IMR-90 (cell line): ENCODE data around the gene DDAH2. TPM values are rescaled to one million over a fixed set of nuclear protein-coding genes. Genes with fewer than 3 reads are reported as not detected.

Source experiments
- ATAC-seq: fragments of 200-7000 bp; cut with Tn5 transposase; 2 replicates; pipeline ENCODE4 v1.9.1; 2020; ENCODE audit warnings: low read depth, mild to moderate bottlenecking, moderate library complexity
- BruUV-seq: library from RNA; stranded (reverse); fragments of 400-500 nt; replicated peaks from 2 replicates; lab custom pipeline; 2021; lab: Mats Ljungman, UMichigan
- CTCF ChIA-PET: fragments of 300-600 bp; formaldehyde crosslinking; extraction: SDS; loops from one replicate; lab custom pipeline; 2021; ENCODE audit warnings: antibody characterized with exemption; lab: Yijun Ruan, JAX
- POLR2A ChIA-PET: fragments of 300-600 bp; sonication (Branson Sonifier 250); formaldehyde crosslinking; loops from one replicate; lab custom pipeline; 2022; ENCODE audit warnings: antibody characterized with exemption; ENCODE audit not compliant: unreplicated experiment; lab: Charles Lee
- DNase-seq: peaks from one replicate; pipeline ENCODE4 v3.0.0; 2013
- H2AFZ ChIP-seq: replicated peaks from 2 replicates; pipeline ENCODE3; 2013; ENCODE audit warnings: low read length, mild to moderate bottlenecking; ENCODE audit not compliant: poor library complexity
- H2AK5ac ChIP-seq: 2 replicates; pipeline ENCODE4 v1.6.1; 2013; ENCODE audit warnings: low read depth, low read length, inconsistent platforms
- H2AK9ac ChIP-seq: replicated peaks from 2 replicates; pipeline ENCODE3; 2013; ENCODE audit warnings: mild to moderate bottlenecking, low read depth, low read length, moderate library complexity; ENCODE audit not compliant: poor library complexity
- H2BK120ac ChIP-seq: 2 replicates; pipeline ENCODE4 v1.6.1; 2013; ENCODE audit warnings: low read depth, low read length, inconsistent platforms
- H2BK15ac ChIP-seq: 3 replicates; pipeline ENCODE4 v1.6.1; 2013; ENCODE audit warnings: low read depth, low read length, inconsistent platforms
- H2BK20ac ChIP-seq: 2 replicates; pipeline ENCODE4 v1.6.1; 2013; ENCODE audit warnings: low read depth, mild to moderate bottlenecking, inconsistent platforms, low read length, moderate library complexity
- H2BK5ac ChIP-seq: 2 replicates; pipeline ENCODE4 v1.6.1; 2013; ENCODE audit warnings: mild to moderate bottlenecking, low read depth, low read length, inconsistent platforms; ENCODE audit not compliant: poor library complexity, severe bottlenecking
- H3K14ac ChIP-seq: replicated peaks from 2 replicates; pipeline ENCODE4 v1.6.1; 2013; ENCODE audit warnings: low read depth, low read length, inconsistent platforms
- H3K18ac ChIP-seq: 2 replicates; pipeline ENCODE4 v1.6.1; 2013; ENCODE audit warnings: low read depth, low read length, control low read depth
- H3K23ac ChIP-seq: 2 replicates; pipeline ENCODE4 v1.6.1; 2013; ENCODE audit warnings: low read depth, low read length, inconsistent platforms
- H3K27ac ChIP-seq: 2 replicates; pipeline ENCODE4 v1.5.1; 2013; ENCODE audit warnings: mild to moderate bottlenecking, control low read depth, low read length; ENCODE audit not compliant: insufficient read depth
- H3K27me3 ChIP-seq: 2 replicates; pipeline ENCODE4 v1.6.1; 2013; ENCODE audit warnings: low read length; ENCODE audit not compliant: control insufficient read depth, insufficient read depth
- H3K36me3 ChIP-seq: 2 replicates; pipeline ENCODE4 v1.6.1; 2013; ENCODE audit warnings: low read length, mixed read lengths; ENCODE audit not compliant: control insufficient read depth, insufficient read depth
- H3K4ac ChIP-seq: 2 replicates; pipeline ENCODE4 v1.6.1; 2013; ENCODE audit warnings: low read depth, low read length, inconsistent platforms
- H3K4me1 ChIP-seq: 2 replicates; pipeline ENCODE4 v1.6.1; 2013; ENCODE audit warnings: low read length, mixed read lengths; ENCODE audit not compliant: control insufficient read depth, insufficient read depth
- H3K4me2 ChIP-seq: 2 replicates; pipeline ENCODE4 v1.6.1; 2013; ENCODE audit warnings: low read depth, mild to moderate bottlenecking, control low read depth, low read length, moderate library complexity
- H3K4me3 ChIP-seq: 2 replicates; pipeline ENCODE4 v1.5.1; 2013; ENCODE audit warnings: low read depth, mild to moderate bottlenecking, control low read depth, low read length, moderate library complexity; ENCODE audit not compliant: insufficient read depth
- H3K56ac ChIP-seq: 2 replicates; pipeline ENCODE4 v1.6.1; 2013; ENCODE audit warnings: low read length, inconsistent platforms; ENCODE audit not compliant: insufficient read depth; ENCODE audit errors: extremely low read depth
- H3K79me1 ChIP-seq, 2 experiments: 2 replicates each; pipeline ENCODE4 v1.6.1; 2013; ENCODE audit warnings: low read length in 2 of 2, inconsistent platforms in 1 of 2, low read depth in 1 of 2
- H3K9ac ChIP-seq: 2 replicates; pipeline ENCODE4 v1.6.1; 2013; ENCODE audit warnings: low read depth, low read length, control low read depth
- H3K9me1 ChIP-seq: 2 replicates; pipeline ENCODE4 v1.6.1; 2013; ENCODE audit warnings: low read length, inconsistent platforms; ENCODE audit not compliant: insufficient read depth
- H3K9me3 ChIP-seq: 2 replicates; pipeline ENCODE4 v1.6.1; 2013; ENCODE audit warnings: low read length; ENCODE audit not compliant: control insufficient read depth, insufficient read depth
- H4K20me1 ChIP-seq: 2 replicates; pipeline ENCODE4 v1.6.1; 2013; ENCODE audit warnings: low read length, inconsistent platforms; ENCODE audit not compliant: insufficient read depth
- H4K5ac ChIP-seq: 2 replicates; pipeline ENCODE4 v1.6.1; 2013; ENCODE audit warnings: mild to moderate bottlenecking, low read depth, low read length, control low read depth
- H4K8ac ChIP-seq, 2 experiments: 2 replicates each; pipeline ENCODE4 v1.6.1; 2013; ENCODE audit warnings: low read depth in 2 of 2, low read length in 2 of 2, control low read depth in 1 of 2, inconsistent platforms in 1 of 2
- H4K91ac ChIP-seq: 2 replicates; pipeline ENCODE4 v1.6.1; 2013; ENCODE audit warnings: low read depth, low read length, inconsistent platforms; ENCODE audit not compliant: insufficient read depth
- BHLHE40 ChIP-seq: fragments of 150-350 bp; IDR thresholded peaks from 2 replicates; pipeline ENCODE4 v1.6.1; 2016; ENCODE audit warnings: mild to moderate bottlenecking, low read depth, low read length
- CEBPB ChIP-seq: IDR thresholded peaks from 2 replicates; pipeline ENCODE4 v1.6.1; 2012; ENCODE audit warnings: low read depth, low read length, improper control_type of control experiment
- CHD1 ChIP-seq: IDR thresholded peaks from 2 replicates; pipeline ENCODE4 v1.6.1; 2012; ENCODE audit warnings: low read depth, low read length, improper control_type of control experiment
- CTCF ChIP-seq: conservative IDR thresholded peaks from 2 replicates; pipeline ENCODE4 v1.5.1; 2012; ENCODE audit warnings: mild to moderate bottlenecking, low read depth, low read length, improper control_type of control experiment
- ELK1 ChIP-seq: fragments of 150-350 bp; IDR thresholded peaks from 2 replicates; pipeline ENCODE4 v1.6.1; 2016; ENCODE audit warnings: low read depth, mild to moderate bottlenecking, low read length, moderate library complexity, borderline replicate concordance
- MAFK ChIP-seq: IDR thresholded peaks from 2 replicates; pipeline ENCODE4 v1.6.1; 2012; ENCODE audit warnings: low read depth, low read length, improper control_type of control experiment
- MAZ ChIP-seq: IDR thresholded peaks from 2 replicates; pipeline ENCODE4 v1.6.1; 2012; ENCODE audit warnings: low read depth, mild to moderate bottlenecking, low read length, improper control_type of control experiment, moderate library complexity, borderline replicate concordance
- MXI1 ChIP-seq: IDR thresholded peaks from 2 replicates; pipeline ENCODE4 v1.6.1; 2012; ENCODE audit warnings: low read depth, mild to moderate bottlenecking, low read length, moderate library complexity, borderline replicate concordance
- NFE2L2 ChIP-seq: fragments of 150-350 bp; IDR thresholded peaks from 2 replicates; pipeline ENCODE4 v1.6.1; 2016; ENCODE audit warnings: low read depth, mild to moderate bottlenecking, low read length
- POLR2A ChIP-seq: IDR thresholded peaks from 2 replicates; pipeline ENCODE4 v1.6.1; 2012; ENCODE audit warnings: mild to moderate bottlenecking, low read depth, low read length
- RAD21 ChIP-seq: IDR thresholded peaks from 2 replicates; pipeline ENCODE4 v1.6.1; 2012; ENCODE audit warnings: low read length, improper control_type of control experiment
- RCOR1 ChIP-seq: IDR thresholded peaks from 2 replicates; pipeline ENCODE4 v1.6.1; 2012; ENCODE audit warnings: mild to moderate bottlenecking, low read length, improper control_type of control experiment; ENCODE audit not compliant: insufficient replicate concordance
- RFX5 ChIP-seq: IDR thresholded peaks from 2 replicates; pipeline ENCODE4 v1.8.0; 2012; ENCODE audit warnings: low read depth, mild to moderate bottlenecking, low read length, moderate library complexity
- SMC3 ChIP-seq: fragments of 150-350 bp; IDR thresholded peaks from 2 replicates; pipeline ENCODE4 v1.6.1; 2016; ENCODE audit warnings: low read depth, mild to moderate bottlenecking, antibody characterized with exemption, low read length, moderate library complexity
- USF2 ChIP-seq: fragments of 150-350 bp; IDR thresholded peaks from 2 replicates; pipeline ENCODE4 v1.6.1; 2017; ENCODE audit warnings: mild to moderate bottlenecking, antibody characterized with exemption, low read length, low read depth
- WGBS, 2 experiments: methylation state at CpG; one replicate each; pipeline versions ENCODE4 v1.1.5 to v1.1.7; 2013; ENCODE audit warnings: missing lambda C conversion rate in 2 of 2; ENCODE audit not compliant: insufficient read length in 1 of 2; ENCODE audit errors: extremely low coverage in 2 of 2; 5-methylcytosine and 5-hydroxymethylcytosine counted together
- dilution Hi-C: fragments of 300-500 bp; cut with HindIII; formaldehyde crosslinking; loops from one replicate; pipeline ENCODE4 v1.14.3; 2018; ENCODE audit warnings: low sequenced_read_pairs; ENCODE audit not compliant: unreplicated experiment
- in situ Hi-C: fragments of 300-500 bp; cut with MboI; formaldehyde crosslinking; loops from 3 replicates; pipeline ENCODE4 v1.14.3; 2019; ENCODE audit warnings: low sequenced_read_pairs, inconsistent platforms, mixed read lengths
- intact Hi-C: fragments of 100-400 bp; cut with micrococcal nuclease; formaldehyde crosslinking; loops from 2 replicates; pipeline ENCODE4 v1.10.0; 2022
- polyA plus RNA-seq, 3 experiments: library from polyadenylated mRNA; depleted of rRNA; stranded (reverse); fragments of >200 nt; gene quantifications; 2 replicates each; pipeline ENCODE4 v1.2.3, GENCODE V29; 2012; ENCODE audit warnings: low replicate concordance in 1 of 3
- total RNA-seq: library from RNA; depleted of rRNA; stranded (reverse); fragments of >200 nt; gene quantifications from 2 replicates; pipeline ENCODE4 v1.2.3, GENCODE V29; 2012

DDAH2 gene
- total and polyA plus RNA-seq, 2 of the 4 experiments (the other 2 are of a cell fraction), result 40.7 to 57.9 TPM

GRCh38 chr6:31725502-31726350, 3.4 kb downstream of the DDAH2 start:
- no peak overlapping the region for H2BK120ac ChIP-seq
- no peak overlapping the region for H3K18ac ChIP-seq
- WGBS, 2 experiments, result 95% methylated on average over 5 of the region's 12 CpGs; no CpG with 5 or more reads in 1 of the 2 experiments
- no peak overlapping the region for H2AFZ ChIP-seq
- dilution Hi-C loops (no loop called here), in situ Hi-C loops (no loop called here), intact Hi-C loops (no loop called here)
- no peak overlapping the region for H3K9ac ChIP-seq
- no peak overlapping the region for H2BK5ac ChIP-seq
- POLR2A ChIA-PET, result interaction anchor here (0.6 kb wide), 1 partner anchor 41 kb away, joined by 4 read pairs; no protein-coding TSS in a partner anchor
- no peak overlapping the region for H2BK20ac ChIP-seq
- no peaks in the 10 kb centered on the region for H3K9me3 ChIP-seq
- no peak overlapping the region for H3K14ac ChIP-seq
- peaks cover 10% of the 10 kb centered on the region for H4K20me1 ChIP-seq
- peaks cover 0 to 24% of the 10 kb centered on the region in 2 experiments; a peak in 2 of 4 replicates for H3K79me1 ChIP-seq
- peaks cover 3% of the 10 kb centered on the region for H3K4me1 ChIP-seq
- no peak for ATAC-seq
- no peak for DNase-seq
- no peak overlapping the region for H2AK5ac ChIP-seq
- H4K8ac ChIP-seq, result no peak overlapping the region
- H3K4ac ChIP-seq, result no peak overlapping the region
- H3K4me3 ChIP-seq, result no peak overlapping the region
- no peak overlapping the region for H3K27ac ChIP-seq
- no peak overlapping the region for H3K56ac ChIP-seq
- CTCF ChIA-PET, result no interaction called here
- no peaks in the 10 kb centered on the region for H3K9me1 ChIP-seq
- no peaks in the 10 kb centered on the region; the same call in 1 of the 2 replicates for H3K27me3 ChIP-seq
- no peak overlapping the region for H4K91ac ChIP-seq
- H2BK15ac ChIP-seq, result no peak overlapping the region
- BruUV-seq, result no TSS peak
- peaks cover 23% of the 10 kb centered on the region for H3K36me3 ChIP-seq
- no peak overlapping the region for H3K23ac ChIP-seq
- H4K5ac ChIP-seq, result no peak overlapping the region
- H3K4me2 ChIP-seq, result no peak overlapping the region
- H2AK9ac ChIP-seq, result no peak overlapping the region
- TF ChIP-seq MAFK (no peak), ELK1 (no peak), RCOR1 (no peak), NFE2L2 (no peak), CHD1 (no peak), SMC3 (no peak), CEBPB (no peak), RAD21 (no peak), POLR2A (no peak), MAZ (no peak), BHLHE40 (no peak), RFX5 (no peak), USF2 (no peak), CTCF (no peak), MXI1 (no peak)
